HL-60 (cell line): ENCODE results near the gene IL1RAPL1.

Source experiments
- DNase-seq, 2 experiments: peaks; one replicate each; pipeline ENCODE4 v3.0.0-alpha.2; 2010 to 2020; ENCODE audit warnings: low read depth in 1 of 2, low spot score in 1 of 2
- H3K27ac ChIP-seq: fragments of 250-450 bp; sonication (Bioruptor Pico); replicated peaks from 2 replicates; pipeline ENCODE4 v1.5.1; 2020; ENCODE audit warnings: mild to moderate bottlenecking, moderate library complexity
- H3K27me3 ChIP-seq: fragments of 250-450 bp; sonication (Bioruptor Pico); 2 replicates; pipeline ENCODE4 v1.5.1; 2021; ENCODE audit warnings: mild to moderate bottlenecking, moderate library complexity; ENCODE audit not compliant: insufficient read depth, poor library complexity, severe bottlenecking
- H3K4me3 ChIP-seq: replicated peaks from 2 replicates; pipeline ENCODE4 v1.5.1; 2011; ENCODE audit warnings: mild to moderate bottlenecking, control low read depth, low read length; ENCODE audit not compliant: insufficient read depth
- CTCF ChIP-seq: IDR thresholded peaks from one replicate; pipeline ENCODE4 v1.5.1; 2011; ENCODE audit warnings: low read length, control low read depth, inconsistent platforms; ENCODE audit not compliant: insufficient read depth
- GABPA ChIP-seq: IDR thresholded peaks from 2 replicates; pipeline ENCODE4 v1.6.1; 2012; ENCODE audit warnings: low read depth
- POLR2AphosphoS5 ChIP-seq: IDR thresholded peaks from 2 replicates; pipeline ENCODE4 v1.6.1; 2012; ENCODE audit warnings: low read depth
- REST ChIP-seq: IDR thresholded peaks from 2 replicates; pipeline ENCODE4 v1.6.1; 2012; ENCODE audit warnings: low read depth; ENCODE audit not compliant: insufficient replicate concordance
- SPI1 ChIP-seq: IDR thresholded peaks from 2 replicates; pipeline ENCODE4 v1.6.1; 2012; ENCODE audit warnings: low read depth, mild to moderate bottlenecking, borderline replicate concordance

The IL1RAPL1 gene

GRCh38 chrX:29935455-29935854 lies 1348.2 kb downstream of the IL1RAPL1 start:
- no peak for DNase-seq
- peaks cover 2% of the 10 kb centered on the region for H3K27me3 ChIP-seq
- H3K27ac ChIP-seq = no peak overlapping the region
- no peak for TF ChIP-seq POLR2AphosphoS5
- TF ChIP-seq CTCF = no peak
- no peak overlapping the region for H3K4me3 ChIP-seq

DNA sequence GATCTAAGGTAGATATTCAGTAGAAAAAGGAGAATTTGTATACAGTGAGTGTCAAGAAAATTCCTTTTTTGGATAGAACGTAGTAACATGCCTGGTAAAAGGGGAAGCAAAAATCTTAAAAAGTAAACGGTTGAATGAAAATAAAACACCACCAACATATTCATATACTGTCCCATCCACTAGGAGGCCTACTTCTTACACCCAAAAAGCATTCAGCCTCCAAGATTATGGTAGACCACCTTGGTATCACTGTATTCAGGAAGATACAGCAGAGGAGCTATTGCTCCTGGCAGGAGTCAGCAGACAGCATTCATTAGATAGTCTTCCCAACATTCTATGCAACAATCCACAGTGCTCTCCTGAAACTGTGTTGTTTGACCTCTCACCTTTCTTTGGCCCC lies 1353.5 kb downstream of the IL1RAPL1 start:
- TF ChIP-seq CTCF (no peak), POLR2AphosphoS5 (no peak), GABPA (no peak), SPI1 (no peak), REST (no peak)
- Histone ChIP-seq H3K27me3 (peaks cover 2% of the 10 kb centered on the region), H3K27ac (no peak overlapping the region), H3K4me3 (no peak overlapping the region)
- no peak for DNase-seq

DNA sequence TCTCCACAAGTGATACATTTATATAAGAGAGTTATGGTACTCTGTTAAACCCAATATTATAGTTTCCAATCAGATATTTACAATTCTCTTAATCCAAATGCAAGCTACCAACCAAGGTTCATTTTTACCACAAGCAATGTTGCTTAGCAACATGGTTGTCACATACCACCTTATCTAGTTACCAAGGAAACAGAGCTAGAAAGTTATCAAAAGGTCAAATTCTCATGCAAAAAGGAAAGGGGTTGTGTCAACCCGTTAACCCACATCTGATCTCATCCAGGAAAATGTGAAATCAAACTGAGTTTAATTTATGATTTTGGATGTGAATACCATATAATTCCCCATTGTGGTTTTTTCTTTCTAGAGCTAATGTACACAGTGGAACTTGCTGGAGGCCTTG lies 1354.0 kb downstream of the IL1RAPL1 start:
- TF ChIP-seq CTCF (no peak), SPI1 (no peak), POLR2AphosphoS5 (no peak), GABPA (no peak), REST (no peak)
- peaks cover 2% of the 10 kb centered on the region for H3K27me3 ChIP-seq
- no peak overlapping the region for H3K4me3 ChIP-seq
- no peak for DNase-seq
- H3K27ac ChIP-seq = no peak overlapping the region

DNA sequence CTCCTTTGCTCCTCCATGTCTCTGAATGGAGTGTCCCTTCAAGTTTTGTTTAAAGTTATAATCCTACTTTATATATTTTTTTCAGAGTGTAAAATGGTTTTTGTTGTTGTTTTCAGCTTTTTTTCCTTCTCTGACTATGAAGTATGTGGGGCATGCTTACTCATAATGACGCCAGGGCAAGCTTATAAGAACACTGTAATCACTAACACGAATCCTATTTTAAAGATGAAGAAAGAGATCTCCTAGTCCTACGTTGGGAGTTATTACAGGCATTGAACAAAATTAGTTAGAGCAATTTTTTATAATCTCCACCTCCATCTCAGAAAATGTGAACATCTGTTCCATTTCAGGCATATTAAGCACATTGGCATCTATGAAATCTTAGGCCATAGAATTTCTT lies 1360.0 kb downstream of the IL1RAPL1 start:
- TF ChIP-seq GABPA (no peak), POLR2AphosphoS5 (no peak), CTCF (no peak), SPI1 (no peak)
- Histone ChIP-seq H3K27me3 (no peaks in the 10 kb centered on the region), H3K4me3 (no peak overlapping the region), H3K27ac (no peak overlapping the region)
- no peak for DNase-seq
